Activated CD4-positive, alpha-beta T cell treated with anti-CD3 and anti-CD28 coated beads for 48 hours (primary cell): ENCODE results near the gene NUCB1.

Experiments used
- DNase-seq: peaks from one replicate; pipeline ENCODE4 v3.0.0-alpha.2; 2020

The NUCB1 gene

GRCh38 chr19:48940902-48941301 lies 40.8 kb downstream of the NUCB1 start:
- DNase-seq: no peak

- DNase-seq: no peak
Observed at GRCh38 chr19:48943081-48943480, 43.0 kb downstream of the NUCB1 start.

- DNase-seq: no peak
Observed at GRCh38 chr19:48945415-48945814, 45.3 kb downstream of the NUCB1 start.

GRCh38 chr19:48945817-48946216 lies 45.7 kb downstream of the NUCB1 start:
- DNase-seq: no peak

GRCh38 chr19:48946463-48947257 lies 46.5 kb downstream of the NUCB1 start:
- DNase-seq: no peak

GRCh38 chr19:48947258-48947542 lies 47.1 kb downstream of the NUCB1 start:
- DNase-seq: no peak

GRCh38 chr19:48950159-48950558 lies 50.0 kb downstream of the NUCB1 start:
- DNase-seq: no peak

- DNase-seq: no peak
Observed at GRCh38 chr19:48950830-48951519, 50.9 kb downstream of the NUCB1 start.

- no peak for DNase-seq
Observed at GRCh38 chr19:48953141-48953540, 53.0 kb downstream of the NUCB1 start.

- no peak for DNase-seq
Observed at GRCh38 chr19:48953990-48954594, 54.0 kb downstream of the NUCB1 start.

- DNase-seq: peak; percentile 98
Observed at GRCh38 chr19:48954595-48955307, 54.6 kb downstream of the NUCB1 start, which contains the start of gene BAX. TSS of gene BAX (plus strand) at chr19:48954875. CDS start at chr19:48954929, 54 bp downstream.

- no peak for DNase-seq
Observed at GRCh38 chr19:48955308-48955958, 55.3 kb downstream of the NUCB1 start.

- no peak for DNase-seq
Observed at GRCh38 chr19:48958006-48958405, 57.9 kb downstream of the NUCB1 start.

- no peak for DNase-seq
Observed at GRCh38 chr19:48959341-48960239, 59.5 kb downstream of the NUCB1 start.

GRCh38 chr19:48961051-48961649 lies 61.0 kb downstream of the NUCB1 start:
- DNase-seq: no peak

GRCh38 chr19:48961673-48962028 lies 61.5 kb downstream of the NUCB1 start:
- DNase-seq: no peak

- DNase-seq: peak; percentile 37
Observed at GRCh38 chr19:48962029-48962848, 62.1 kb downstream of the NUCB1 start.

- no peak for DNase-seq
Observed at GRCh38 chr19:48962849-48963165, 62.7 kb downstream of the NUCB1 start.

GRCh38 chr19:48963371-48964204 lies 63.5 kb downstream of the NUCB1 start:
- peak; percentile 81 for DNase-seq
